Thyroid gland (tissue), 4 donors: ENCODE data around the gene REV3L.

Experiments
- POLR2A ChIP-seq, 2 donors: fragments of 450-650 bp; IDR thresholded peaks; one replicate each; pipeline ENCODE4 v1.6.1; 2017; ENCODE audit warnings: antibody characterized with exemption in 2 of 2, mild to moderate bottlenecking in 2 of 2, moderate library complexity in 1 of 2
- TF ChIP-seq, protein P1 (sequence below), 6 experiments: fragments of 200-600 bp in 3 of 6; fragments of 450-650 bp in 3 of 6; sonication (generic) in 3 of 6; IDR thresholded peaks; one replicate each; pipeline ENCODE4 v1.5.1; 2016 to 2019; ENCODE audit warnings: antibody characterized with exemption in 6 of 6, mild to moderate bottlenecking in 2 of 6, inconsistent platforms in 1 of 6, moderate library complexity in 1 of 6

DNA sequence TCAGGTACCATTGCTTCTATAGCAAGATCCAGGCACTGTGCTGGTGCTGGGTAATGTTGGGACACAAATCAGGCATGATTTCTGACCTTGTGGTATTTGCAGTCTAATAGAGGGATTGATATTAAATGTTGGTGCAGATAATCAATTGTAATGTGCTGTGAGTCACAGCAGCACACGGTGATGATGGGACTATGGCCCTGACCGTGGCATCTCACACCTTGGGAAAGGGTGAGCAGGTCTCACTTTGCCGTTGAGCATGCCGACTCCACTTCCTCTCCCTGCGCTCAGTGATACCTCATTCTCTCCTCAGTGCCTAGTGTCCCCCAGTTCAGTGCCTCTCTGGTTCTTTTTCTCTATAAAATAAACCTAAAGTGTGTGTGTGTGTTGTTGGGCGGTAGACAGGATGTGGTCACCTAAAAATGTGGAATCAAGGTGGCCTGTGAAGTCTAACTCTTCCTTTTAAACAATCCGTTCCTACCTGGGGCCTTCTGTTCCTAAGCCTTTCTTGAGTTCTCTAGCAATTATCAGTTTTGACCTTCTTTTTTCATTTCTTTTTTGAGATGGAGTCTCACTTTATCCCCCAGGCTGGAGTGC lies 188.5 kb downstream of the REV3L start:
- TF ChIP-seq, protein P1, sequence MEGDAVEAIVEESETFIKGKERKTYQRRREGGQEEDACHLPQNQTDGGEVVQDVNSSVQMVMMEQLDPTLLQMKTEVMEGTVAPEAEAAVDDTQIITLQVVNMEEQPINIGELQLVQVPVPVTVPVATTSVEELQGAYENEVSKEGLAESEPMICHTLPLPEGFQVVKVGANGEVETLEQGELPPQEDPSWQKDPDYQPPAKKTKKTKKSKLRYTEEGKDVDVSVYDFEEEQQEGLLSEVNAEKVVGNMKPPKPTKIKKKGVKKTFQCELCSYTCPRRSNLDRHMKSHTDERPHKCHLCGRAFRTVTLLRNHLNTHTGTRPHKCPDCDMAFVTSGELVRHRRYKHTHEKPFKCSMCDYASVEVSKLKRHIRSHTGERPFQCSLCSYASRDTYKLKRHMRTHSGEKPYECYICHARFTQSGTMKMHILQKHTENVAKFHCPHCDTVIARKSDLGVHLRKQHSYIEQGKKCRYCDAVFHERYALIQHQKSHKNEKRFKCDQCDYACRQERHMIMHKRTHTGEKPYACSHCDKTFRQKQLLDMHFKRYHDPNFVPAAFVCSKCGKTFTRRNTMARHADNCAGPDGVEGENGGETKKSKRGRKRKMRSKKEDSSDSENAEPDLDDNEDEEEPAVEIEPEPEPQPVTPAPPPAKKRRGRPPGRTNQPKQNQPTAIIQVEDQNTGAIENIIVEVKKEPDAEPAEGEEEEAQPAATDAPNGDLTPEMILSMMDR (IDR thresholded peaks at IDR 0.05) = no peak
- no peak for TF ChIP-seq POLR2A (IDR thresholded peaks at IDR 0.05)
